Mesothelial cell of epicardium (in vitro differentiated cells): ENCODE data around the gene CCDC154. TPM values are rescaled to one million over a fixed set of nuclear protein-coding genes. Genes with fewer than 3 reads are reported as not detected.

Source experiments
- DNase-seq, 2 experiments: peaks; one replicate each; pipeline ENCODE4 v3.0.0; 2021; ENCODE audit warnings: low spot score in 2 of 2; ENCODE audit not compliant: unreplicated experiment in 2 of 2
- H3K27ac Mint-ChIP-seq: 2 replicates; pipeline ENCODE4 v1.8.0; 2021; ENCODE audit warnings: mixed read lengths
- H3K27me3 Mint-ChIP-seq: 2 replicates; pipeline ENCODE4 v1.8.0; 2021; ENCODE audit warnings: low read depth, mixed read lengths
- H3K36me3 Mint-ChIP-seq: 2 replicates; pipeline ENCODE4 v1.8.0; 2021; ENCODE audit warnings: mixed read lengths
- H3K4me1 Mint-ChIP-seq: 2 replicates; pipeline ENCODE4 v1.8.0; 2021; ENCODE audit warnings: mixed read lengths
- H3K4me3 Mint-ChIP-seq: 2 replicates; pipeline ENCODE4 v1.8.0; 2021; ENCODE audit warnings: mild to moderate bottlenecking, moderate library complexity, mixed read lengths
- H3K9me3 Mint-ChIP-seq: 2 replicates; pipeline ENCODE4 v1.8.0; 2021; ENCODE audit warnings: mixed read lengths
- total RNA-seq: library from RNA; stranded (reverse); gene quantifications from 3 replicates; pipeline ENCODE4 v1.2.1, GENCODE V29; 2021
- TF ChIP-seq, protein P1 (sequence below): fragments of 200-600 bp; sonication (generic); IDR thresholded peaks from one replicate; pipeline ENCODE4 v1.5.0; 2021; ENCODE audit warnings: antibody characterized with exemption; ENCODE audit not compliant: unreplicated experiment

CCDC154 gene
- total RNA-seq, 1 donor from 2014 or later, result 5.6 TPM

DNA sequence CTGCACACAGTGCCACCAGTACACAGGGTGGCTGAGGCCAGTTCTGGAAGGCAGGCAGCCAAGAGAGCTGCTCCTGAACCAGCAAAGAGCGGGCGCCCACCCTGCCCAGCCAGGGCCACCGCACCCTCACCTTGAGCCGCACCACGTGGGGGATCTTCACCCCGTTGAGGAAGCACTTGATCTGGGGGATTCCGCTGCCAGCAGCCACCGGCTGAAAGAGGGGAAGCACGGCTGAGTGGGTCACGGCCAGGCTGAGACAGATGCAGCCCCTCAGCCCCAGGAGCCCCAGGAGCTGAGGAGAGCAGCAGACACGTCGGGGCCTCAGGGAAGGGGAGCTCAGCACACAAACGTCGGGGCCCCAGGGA, 14.6 kb upstream of the CCDC154 start:
- no peak overlapping the region for H3K4me3 Mint-ChIP-seq
- H3K4me1 Mint-ChIP-seq, result peaks cover 3% of the 10 kb centered on the region
- TF ChIP-seq, protein P1, sequence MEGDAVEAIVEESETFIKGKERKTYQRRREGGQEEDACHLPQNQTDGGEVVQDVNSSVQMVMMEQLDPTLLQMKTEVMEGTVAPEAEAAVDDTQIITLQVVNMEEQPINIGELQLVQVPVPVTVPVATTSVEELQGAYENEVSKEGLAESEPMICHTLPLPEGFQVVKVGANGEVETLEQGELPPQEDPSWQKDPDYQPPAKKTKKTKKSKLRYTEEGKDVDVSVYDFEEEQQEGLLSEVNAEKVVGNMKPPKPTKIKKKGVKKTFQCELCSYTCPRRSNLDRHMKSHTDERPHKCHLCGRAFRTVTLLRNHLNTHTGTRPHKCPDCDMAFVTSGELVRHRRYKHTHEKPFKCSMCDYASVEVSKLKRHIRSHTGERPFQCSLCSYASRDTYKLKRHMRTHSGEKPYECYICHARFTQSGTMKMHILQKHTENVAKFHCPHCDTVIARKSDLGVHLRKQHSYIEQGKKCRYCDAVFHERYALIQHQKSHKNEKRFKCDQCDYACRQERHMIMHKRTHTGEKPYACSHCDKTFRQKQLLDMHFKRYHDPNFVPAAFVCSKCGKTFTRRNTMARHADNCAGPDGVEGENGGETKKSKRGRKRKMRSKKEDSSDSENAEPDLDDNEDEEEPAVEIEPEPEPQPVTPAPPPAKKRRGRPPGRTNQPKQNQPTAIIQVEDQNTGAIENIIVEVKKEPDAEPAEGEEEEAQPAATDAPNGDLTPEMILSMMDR, result no peak
- no peaks in the 10 kb centered on the region for H3K27me3 Mint-ChIP-seq
- H3K27ac Mint-ChIP-seq, result peak overlapping the region; percentile 39
- H3K36me3 Mint-ChIP-seq, result peaks cover 2% of the 10 kb centered on the region
- no peaks in the 10 kb centered on the region for H3K9me3 Mint-ChIP-seq
- DNase-seq, result peak in 1 of 2 experiments; percentile 12

- TF ChIP-seq, protein P1, result no peak
- H3K27me3 Mint-ChIP-seq, result no peaks in the 10 kb centered on the region
- peaks cover 2% of the 10 kb centered on the region for H3K36me3 Mint-ChIP-seq
- H3K27ac Mint-ChIP-seq, result no peak overlapping the region
- no peaks in the 10 kb centered on the region for H3K9me3 Mint-ChIP-seq
- peaks cover 3% of the 10 kb centered on the region for H3K4me1 Mint-ChIP-seq
- H3K4me3 Mint-ChIP-seq, result no peak overlapping the region
- no peak for DNase-seq
These were observed 14.1 kb upstream of the CCDC154 start for GRCh38 chr16:1458336-1458976.

DNA sequence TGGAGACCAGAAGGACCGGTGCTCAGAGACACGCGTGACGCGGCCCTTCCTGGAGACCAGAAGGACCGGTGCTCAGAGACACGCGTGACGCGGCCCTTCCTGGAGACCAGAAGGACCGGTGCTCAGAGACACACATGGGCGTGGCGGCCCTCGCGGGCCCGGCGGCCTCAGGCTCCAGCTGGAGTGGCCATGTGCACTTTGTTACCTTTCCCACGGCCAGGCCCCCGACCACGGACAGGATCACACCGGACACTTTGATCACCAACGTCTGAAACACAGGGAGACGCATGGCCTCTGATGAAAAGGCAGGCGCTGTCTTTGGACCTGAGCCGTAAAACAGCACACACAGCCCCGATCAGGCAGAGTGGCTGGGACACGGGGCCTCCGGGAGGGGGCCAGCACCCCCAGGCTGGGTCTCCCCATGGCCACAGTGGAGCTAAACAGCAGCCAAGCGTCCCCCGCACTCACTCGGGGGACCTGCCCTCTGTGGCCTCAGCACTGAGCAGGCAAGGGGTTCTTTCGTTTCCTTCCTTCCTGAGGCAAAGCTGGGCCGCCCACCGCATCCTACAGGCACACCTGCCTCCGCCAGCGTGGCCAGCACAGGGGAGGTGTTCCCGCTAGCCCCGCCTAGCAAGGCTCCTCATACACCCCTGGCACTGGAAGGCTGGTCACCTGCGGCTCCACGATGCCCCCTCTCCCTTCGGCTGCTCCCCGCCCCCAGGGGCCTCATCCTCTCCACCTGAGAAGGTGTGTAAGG, 13.3 kb upstream of the CCDC154 start:
- no peaks in the 10 kb centered on the region for H3K27me3 Mint-ChIP-seq
- peaks cover 2% of the 10 kb centered on the region for H3K36me3 Mint-ChIP-seq
- H3K9me3 Mint-ChIP-seq, result no peaks in the 10 kb centered on the region
- H3K4me3 Mint-ChIP-seq, result no peak overlapping the region
- peak in 1 of 2 experiments; percentile 15 for DNase-seq
- no peak overlapping the region for H3K27ac Mint-ChIP-seq
- peaks cover 3% of the 10 kb centered on the region for H3K4me1 Mint-ChIP-seq
- TF ChIP-seq, protein P1, result no peak

DNA sequence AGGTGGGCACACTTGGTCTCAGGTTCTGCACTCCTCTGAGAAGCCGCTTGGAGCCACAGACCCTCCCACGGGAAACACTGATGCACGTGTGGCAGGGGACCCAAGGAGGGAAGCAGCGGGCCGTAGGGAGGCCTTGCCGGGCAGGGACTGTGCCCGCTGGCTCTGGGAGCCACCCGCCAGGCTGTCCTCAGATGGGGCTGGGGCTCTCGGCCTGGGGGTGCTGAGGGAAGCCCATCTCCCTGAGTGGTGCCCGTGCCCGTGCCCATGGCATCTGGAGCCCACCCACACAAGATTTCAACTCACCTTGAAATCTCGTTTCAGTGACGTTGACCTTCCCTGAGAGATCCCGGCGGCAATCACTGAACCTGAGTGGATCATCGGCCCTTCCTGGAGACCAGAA, 12.6 kb upstream of the CCDC154 start:
- TF ChIP-seq, protein P1, result no peak
- H3K9me3 Mint-ChIP-seq, result no peaks in the 10 kb centered on the region
- H3K4me3 Mint-ChIP-seq, result no peak overlapping the region
- H3K36me3 Mint-ChIP-seq, result peaks cover 2% of the 10 kb centered on the region
- DNase-seq, result peak in 1 of 2 experiments; percentile 14
- no peak overlapping the region for H3K27ac Mint-ChIP-seq
- H3K4me1 Mint-ChIP-seq, result peaks cover 3% of the 10 kb centered on the region
- H3K27me3 Mint-ChIP-seq, result no peaks in the 10 kb centered on the region

- DNase-seq, result peak in 1 of 2 experiments; percentile 18
- Mint-ChIP-seq H3K27me3 (no peaks in the 10 kb centered on the region), H3K4me1 (no peaks in the 10 kb centered on the region), H3K27ac (no peak overlapping the region), H3K36me3 (peaks cover 6% of the 10 kb centered on the region), H3K9me3 (no peaks in the 10 kb centered on the region), H3K4me3 (no peak overlapping the region)
- TF ChIP-seq, protein P1, result no peak
These were observed 11.1 kb upstream of the CCDC154 start for GRCh38 chr16:1455190-1456171.
